GM12874 (cell line): ENCODE measurements around the gene ABCA9.
A peak's percentile ranks its signal among the peaks of the same experiment; 100 is the strongest.

Source experiments
- TF ChIP-seq, protein P1 (sequence below): IDR thresholded peaks from 2 replicates; pipeline ENCODE4 v1.5.1; 2011; ENCODE audit warnings: low read depth, mild to moderate bottlenecking, control low read depth, low read length, moderate library complexity; ENCODE audit not compliant: insufficient read depth

The ABCA9 gene

DNA sequence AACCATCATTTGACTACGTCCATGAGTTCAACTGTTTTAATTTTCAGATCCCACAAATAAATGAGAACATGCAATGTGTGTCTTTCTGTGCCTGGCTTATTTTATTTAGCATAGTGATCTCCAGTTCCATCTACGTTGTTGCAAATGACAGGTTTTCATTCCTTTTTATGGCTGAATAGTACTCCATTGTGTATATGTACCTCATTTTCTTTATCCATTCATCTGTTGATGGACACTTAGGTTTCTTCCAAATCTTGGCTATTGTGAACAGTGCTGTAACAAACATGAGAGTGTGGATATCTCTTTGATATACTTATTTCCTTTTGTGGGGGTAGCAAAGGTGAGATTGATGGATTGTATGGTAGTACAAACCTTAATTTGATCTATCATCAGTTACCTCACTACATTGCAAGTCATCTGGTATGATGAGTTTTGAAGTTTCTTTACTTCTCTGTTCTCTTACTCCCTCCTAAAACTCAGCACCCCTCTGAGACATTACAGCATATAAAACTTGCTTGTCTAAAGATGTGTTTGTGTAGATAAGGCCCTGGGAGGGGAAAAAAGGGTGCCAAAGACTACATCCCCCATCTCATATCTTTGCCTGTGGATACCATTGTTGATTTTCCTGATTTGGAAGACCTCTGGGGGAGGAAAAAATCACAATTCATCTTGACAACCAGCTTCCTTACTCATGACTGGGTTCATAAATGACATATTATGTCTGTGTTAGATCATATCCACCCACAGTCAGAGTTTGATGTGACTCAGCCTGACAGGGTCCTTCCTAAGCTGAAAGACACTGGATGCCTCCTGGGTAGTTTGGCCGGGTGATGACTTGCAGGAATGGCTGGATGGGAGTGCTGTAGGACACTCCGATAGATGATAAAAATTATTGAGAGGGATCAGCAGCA lies 47.6 kb downstream of the ABCA9 start:
- TF ChIP-seq, protein P1, sequence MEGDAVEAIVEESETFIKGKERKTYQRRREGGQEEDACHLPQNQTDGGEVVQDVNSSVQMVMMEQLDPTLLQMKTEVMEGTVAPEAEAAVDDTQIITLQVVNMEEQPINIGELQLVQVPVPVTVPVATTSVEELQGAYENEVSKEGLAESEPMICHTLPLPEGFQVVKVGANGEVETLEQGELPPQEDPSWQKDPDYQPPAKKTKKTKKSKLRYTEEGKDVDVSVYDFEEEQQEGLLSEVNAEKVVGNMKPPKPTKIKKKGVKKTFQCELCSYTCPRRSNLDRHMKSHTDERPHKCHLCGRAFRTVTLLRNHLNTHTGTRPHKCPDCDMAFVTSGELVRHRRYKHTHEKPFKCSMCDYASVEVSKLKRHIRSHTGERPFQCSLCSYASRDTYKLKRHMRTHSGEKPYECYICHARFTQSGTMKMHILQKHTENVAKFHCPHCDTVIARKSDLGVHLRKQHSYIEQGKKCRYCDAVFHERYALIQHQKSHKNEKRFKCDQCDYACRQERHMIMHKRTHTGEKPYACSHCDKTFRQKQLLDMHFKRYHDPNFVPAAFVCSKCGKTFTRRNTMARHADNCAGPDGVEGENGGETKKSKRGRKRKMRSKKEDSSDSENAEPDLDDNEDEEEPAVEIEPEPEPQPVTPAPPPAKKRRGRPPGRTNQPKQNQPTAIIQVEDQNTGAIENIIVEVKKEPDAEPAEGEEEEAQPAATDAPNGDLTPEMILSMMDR: no peak

DNA sequence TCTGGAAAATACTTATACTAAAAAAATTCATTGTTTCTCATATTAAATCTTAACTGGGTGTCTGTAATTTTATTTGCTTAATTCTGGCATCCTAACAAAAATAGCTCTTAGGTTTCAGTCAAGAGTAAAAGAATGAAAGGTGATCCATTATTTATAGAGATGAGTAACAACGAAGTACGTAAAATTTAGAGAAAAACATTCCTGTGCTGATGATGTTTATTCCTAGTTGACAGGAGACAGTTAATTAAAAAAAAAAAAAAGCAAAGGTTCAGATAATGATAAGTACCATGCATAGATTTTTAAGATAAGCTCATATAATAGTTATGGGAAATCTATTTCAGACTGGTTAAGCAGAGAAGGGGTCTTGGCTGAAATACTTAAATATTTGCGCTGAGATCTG lies 50.8 kb downstream of the ABCA9 start:
- TF ChIP-seq, protein P1: no peak

DNA sequence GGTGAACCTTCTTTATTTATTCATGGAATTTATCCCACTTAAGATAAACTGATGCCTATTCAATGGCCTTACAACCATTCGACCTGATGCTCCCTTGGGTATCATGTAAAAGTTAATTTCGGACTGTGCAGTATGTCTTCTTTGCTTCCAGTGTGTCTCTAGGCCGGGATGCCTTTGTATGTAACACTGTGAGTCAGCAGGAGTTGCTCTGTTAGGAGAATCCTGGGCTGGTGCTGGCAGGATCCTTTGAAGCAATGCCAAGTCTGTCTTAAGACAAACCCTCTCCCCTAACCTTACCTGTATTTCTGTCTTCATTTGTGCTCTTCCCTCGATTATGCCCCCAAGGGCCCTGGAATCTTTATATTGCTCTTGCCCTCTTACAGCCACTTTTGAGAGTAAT lies 67.6 kb downstream of the ABCA9 start:
- TF ChIP-seq, protein P1: no peak

DNA sequence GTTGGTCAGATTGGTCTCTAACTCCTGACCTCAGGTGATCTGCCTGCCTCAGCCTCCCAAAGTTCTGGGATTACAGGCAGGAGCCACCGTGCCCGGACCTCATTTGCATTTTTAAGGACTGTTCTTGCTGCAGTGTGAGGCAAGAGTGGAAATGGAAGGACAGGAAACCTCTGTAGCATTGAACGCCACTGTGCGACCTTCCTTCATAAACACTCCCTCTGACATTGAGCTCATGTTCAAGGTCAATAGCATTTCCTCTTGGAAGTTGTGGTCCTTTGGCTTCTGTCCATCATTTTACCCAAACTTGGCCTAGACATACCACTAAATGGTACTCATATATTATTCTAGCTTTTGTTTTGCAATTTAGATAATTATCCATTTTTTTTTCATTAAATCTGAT lies 72.8 kb downstream of the ABCA9 start:
- TF ChIP-seq, protein P1: no peak

DNA sequence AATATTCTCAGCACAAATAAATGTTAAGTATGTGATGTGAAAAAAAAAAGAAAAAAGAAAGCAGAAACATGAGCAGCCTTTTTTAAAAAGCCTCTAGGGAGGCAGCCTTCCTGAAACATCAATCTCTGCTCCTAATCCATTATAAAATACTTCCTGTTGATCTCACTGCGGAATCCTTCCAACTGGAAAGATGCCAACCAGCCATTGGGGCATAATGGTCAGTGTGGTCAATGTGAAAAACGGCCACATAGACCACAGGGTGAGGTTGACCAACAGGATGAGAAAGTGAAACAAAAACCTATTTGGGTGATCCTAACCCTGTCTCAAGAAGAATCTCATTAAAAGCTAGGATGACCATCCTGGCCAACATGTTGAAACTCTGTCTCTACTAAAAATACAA lies 79.4 kb downstream of the ABCA9 start:
- TF ChIP-seq, protein P1: no peak

DNA sequence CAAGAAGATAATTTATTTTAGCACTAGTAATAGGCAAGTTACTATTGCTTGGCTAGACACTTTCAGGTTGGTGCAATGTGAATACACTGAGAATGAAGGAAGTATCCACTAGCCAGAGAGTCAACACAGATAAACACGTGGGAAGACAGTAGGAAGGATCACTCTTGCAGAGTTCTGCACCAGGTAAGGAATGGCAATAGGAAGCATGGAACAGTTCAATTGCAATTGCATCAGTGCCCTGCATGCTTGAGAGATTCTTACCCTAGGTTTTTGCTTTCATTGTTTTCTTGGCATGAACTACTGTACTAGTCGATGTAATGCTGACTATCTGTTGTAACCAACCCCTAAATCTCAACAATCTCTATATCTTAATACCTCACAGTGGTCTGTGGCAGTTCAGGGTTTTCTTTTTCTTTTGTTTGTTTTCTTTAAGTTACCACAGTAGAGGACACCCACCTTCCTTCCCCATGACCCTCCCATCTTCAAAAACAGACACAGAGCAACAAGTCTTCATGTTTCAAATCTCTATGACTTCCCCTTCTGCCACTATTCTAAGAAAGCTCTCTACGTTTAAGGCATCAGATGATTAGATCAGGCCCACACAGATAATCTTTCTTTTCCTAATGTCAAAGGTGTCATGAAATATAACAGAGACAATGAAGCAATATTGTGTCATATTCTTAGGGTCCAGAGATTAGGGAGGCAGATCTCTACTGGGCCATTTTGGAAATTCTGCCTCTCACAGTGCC lies 87.5 kb downstream of the ABCA9 start:
- TF ChIP-seq, protein P1: no peak

DNA sequence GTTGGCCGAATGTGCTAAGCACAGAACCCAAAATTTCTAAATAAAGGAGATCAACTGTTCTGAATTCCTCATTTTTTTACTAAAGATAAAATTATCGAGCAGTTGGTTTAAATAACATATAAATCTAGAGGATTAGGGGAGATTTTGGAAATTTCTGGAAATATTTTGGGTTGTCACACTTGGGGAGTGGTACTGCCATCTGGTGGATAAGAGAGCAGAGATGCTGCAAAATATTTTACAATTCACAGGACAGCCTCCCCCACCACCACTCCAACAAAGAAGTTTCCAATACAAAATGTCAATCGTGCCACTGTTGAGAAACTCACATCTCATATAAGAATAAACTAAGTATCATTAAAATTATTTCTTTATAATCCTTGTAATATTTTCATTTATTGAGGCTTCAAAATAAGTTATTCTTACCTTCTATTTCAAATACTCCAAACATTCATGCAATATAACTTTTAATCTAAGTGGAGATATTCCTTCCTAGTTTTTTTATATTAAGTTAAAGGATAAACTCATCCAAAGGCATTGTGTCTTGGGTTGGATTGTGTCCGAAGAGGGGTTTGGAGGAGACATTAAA lies 88.5 kb downstream of the ABCA9 start:
- TF ChIP-seq, protein P1: 0 out of 2 replicates have a peak, but pooled peaks have one; percentile 33
